NB4 (cell line): ENCODE measurements around the gene KIAA1191.

Experiments used
- DNase-seq: peaks from one replicate; pipeline ENCODE4 v3.0.0; 2010; ENCODE audit warnings: low read depth
- H3K4me3 ChIP-seq: one replicate; pipeline ENCODE4 v1.5.1; 2011; ENCODE audit warnings: mild to moderate bottlenecking, low read depth, low read length, moderate library complexity
- CTCF ChIP-seq: IDR thresholded peaks from one replicate; pipeline ENCODE4 v1.5.1; 2012; ENCODE audit warnings: low read depth, low read length
- MAX ChIP-seq: IDR thresholded peaks from 2 replicates; pipeline ENCODE4 v1.6.1; 2011; ENCODE audit warnings: low read depth, low read length
- MYC ChIP-seq: IDR thresholded peaks from 2 replicates; pipeline ENCODE4 v1.6.1; 2011; ENCODE audit warnings: low read depth, low read length
- POLR2A ChIP-seq: IDR thresholded peaks from 2 replicates; pipeline ENCODE4 v1.6.1; 2011; ENCODE audit warnings: mild to moderate bottlenecking; ENCODE audit not compliant: insufficient read length; ENCODE audit errors: extremely low read depth

KIAA1191 gene

GRCh38 chr5:176341325-176342157 lies 20.0 kb downstream of the KIAA1191 start:
- H3K4me3 ChIP-seq, result no peak overlapping the region
- TF ChIP-seq MAX, result no peak
- no peak for DNase-seq

GRCh38 chr5:176339304-176339703 lies 22.3 kb downstream of the KIAA1191 start:
- H3K4me3 ChIP-seq, result no peak overlapping the region
- TF ChIP-seq POLR2A (no peak), CTCF (no peak), MYC (no peak), MAX (no peak)
- DNase-seq, result no peak

GRCh38 chr5:176337913-176338312 lies 23.7 kb downstream of the KIAA1191 start:
- TF ChIP-seq MYC (no peak), CTCF (no peak)
- no peak overlapping the region for H3K4me3 ChIP-seq

GRCh38 chr5:176334031-176334770 lies 27.4 kb downstream of the KIAA1191 start:
- TF ChIP-seq MAX, result no peak
- TF ChIP-seq CTCF, result no peak
- no peak for TF ChIP-seq MYC
- no peak for TF ChIP-seq POLR2A
- DNase-seq, result no peak
- H3K4me3 ChIP-seq, result no peak overlapping the region

More at GRCh38 chr5:176337913-176338312, 23.7 kb downstream of the KIAA1191 start:
- no peak for DNase-seq

GRCh38 chr5:176320577-176320976 lies 41.0 kb downstream of the KIAA1191 start:
- H3K4me3 ChIP-seq, result no peak overlapping the region
- TF ChIP-seq CTCF, result no peak
- TF ChIP-seq MAX, result no peak
- no peak for TF ChIP-seq MYC
- no peak for TF ChIP-seq POLR2A
- DNase-seq, result no peak

GRCh38 chr5:176319827-176320554 lies 41.6 kb downstream of the KIAA1191 start:
- peak; percentile 27 for DNase-seq
- H3K4me3 ChIP-seq, result no peak overlapping the region
- TF ChIP-seq POLR2A (no peak), MAX (no peak), MYC (no peak), CTCF (peak; percentile 24)
